OCI-LY3 (cell line): ENCODE data around the gene PCK2.

Experiments
- H2AFZ ChIP-seq: fragments of 200-600, 300-600 bp; shearing (Covaris generic); 2 replicates; pipeline ENCODE4 v1.6.0; 2014; ENCODE audit warnings: antibody characterized with exemption, low read depth, low read length
- H3K27ac ChIP-seq: fragments of 200-600, 300-600 bp; sonication (generic); 2 replicates; pipeline ENCODE4 v1.5.1; 2014; ENCODE audit warnings: mild to moderate bottlenecking, low read length, moderate library complexity, mixed read lengths
- H3K27me3 ChIP-seq: fragments of 200-600, 300-600 bp; sonication (generic); 2 replicates; pipeline ENCODE4 v1.6.1; 2014; ENCODE audit warnings: low read depth, low read length, mixed read lengths
- H3K36me3 ChIP-seq: fragments of 200-600, 300-600 bp; sonication (generic); replicated peaks from 2 replicates; pipeline ENCODE3; 2014; ENCODE audit warnings: low read depth, low read length, mixed read lengths
- H3K4me1 ChIP-seq: fragments of 300-600, 200-600 bp; sonication (generic); 2 replicates; pipeline ENCODE4 v1.6.1; 2014; ENCODE audit warnings: low read length, mixed read lengths
- H3K4me2 ChIP-seq: fragments of 200-600, 300-600 bp; sonication (generic); 2 replicates; pipeline ENCODE4 v1.6.1; 2014; ENCODE audit warnings: low read length, mixed read lengths
- H3K4me3 ChIP-seq: fragments of 300-600, 200-600 bp; sonication (generic); 2 replicates; pipeline ENCODE4 v1.5.1; 2014; ENCODE audit warnings: antibody characterized with exemption, mild to moderate bottlenecking, low read length, moderate library complexity
- H3K79me2 ChIP-seq: fragments of 300-600, 200-600 bp; shearing (Covaris generic); 2 replicates; pipeline ENCODE4 v1.6.1; 2014; ENCODE audit warnings: mild to moderate bottlenecking, low read length, mixed read lengths
- H3K9ac ChIP-seq: fragments of 300-600, 200-600 bp; shearing (Covaris generic); 2 replicates; pipeline ENCODE4 v1.6.0; 2014; ENCODE audit warnings: mild to moderate bottlenecking, low read length, moderate library complexity
- H3K9me3 ChIP-seq: fragments of 200-600, 300-600 bp; shearing (Covaris generic); 2 replicates; pipeline ENCODE4 v1.6.1; 2014; ENCODE audit warnings: low read length, mixed read lengths; ENCODE audit not compliant: insufficient read depth
- H4K20me1 ChIP-seq: fragments of 200-600, 300-600 bp; sonication (generic); 2 replicates; pipeline ENCODE4 v1.6.1; 2016; ENCODE audit warnings: low read length, mixed read lengths; ENCODE audit not compliant: insufficient read depth
- EZH2phosphoT487 ChIP-seq: fragments of 200-600 bp; shearing (Covaris generic); IDR thresholded peaks from 2 replicates; pipeline ENCODE4 v1.6.1; 2018; ENCODE audit warnings: antibody characterized with exemption, mixed run types, low read depth
- TF ChIP-seq, protein P1 (sequence below): fragments of 200-600, 300-600 bp; sonication (generic); IDR thresholded peaks from 2 replicates; pipeline ENCODE4 v1.5.1; 2014; ENCODE audit warnings: antibody characterized with exemption, low read length, low read depth

The PCK2 gene

DNA sequence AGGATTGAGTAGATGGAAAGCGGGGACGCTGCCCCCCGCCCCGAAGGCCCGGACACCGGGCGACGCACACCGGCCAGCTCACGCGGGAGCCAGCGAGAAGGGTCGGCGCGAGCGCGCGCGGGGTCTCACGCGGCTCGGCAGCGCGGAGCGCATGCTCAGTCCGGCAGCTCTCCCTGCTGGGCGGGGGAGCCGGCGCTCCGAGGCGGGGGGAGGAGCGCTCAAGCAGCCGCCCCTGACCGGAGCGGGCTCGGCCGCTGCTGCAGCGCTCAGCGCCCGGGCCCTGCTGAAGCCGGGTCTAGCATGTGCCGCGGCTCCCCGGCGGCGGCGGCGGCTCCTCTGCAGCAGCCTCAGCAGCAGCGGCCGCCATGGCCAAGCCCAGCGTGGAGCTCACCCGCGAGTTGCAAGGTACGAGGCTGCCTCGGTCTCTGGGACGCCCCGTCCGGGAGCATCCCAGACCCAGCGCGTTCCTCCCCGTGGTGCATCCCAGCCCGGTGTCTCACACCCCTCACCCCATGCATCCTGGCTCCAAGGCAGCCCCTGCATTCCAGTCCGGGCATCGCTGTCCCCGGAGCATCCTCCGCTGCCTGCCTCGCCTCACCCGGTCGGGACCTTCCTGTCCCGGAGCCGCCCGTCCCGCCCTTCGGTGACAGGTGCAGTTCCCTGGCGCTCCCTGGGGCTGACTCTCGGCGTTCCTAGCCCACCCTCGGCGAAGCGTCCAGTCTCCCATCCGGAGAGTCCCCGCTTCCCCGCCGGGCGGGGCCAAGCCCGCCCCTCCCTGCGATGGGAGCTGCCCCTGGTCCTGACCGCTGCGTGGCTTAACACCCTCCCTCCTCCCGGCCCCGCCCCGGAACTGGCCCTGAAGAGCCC is 42.1 kb upstream of the PCK2 start, which contains the start of gene CARMIL3:
Gene CARMIL3 (plus strand): TSS at position 221 of the 867 bp plus-strand sequence. CDS start 145 bp downstream, at position 366.
- no peaks in the 10 kb centered on the region for H3K79me2 ChIP-seq
- no peaks in the 10 kb centered on the region for H3K27me3 ChIP-seq
- H3K9ac ChIP-seq = peak within 1 kb of the TSS; percentile 96
- peak within 1 kb of the TSS; percentile 93 for H3K4me2 ChIP-seq
- no peaks in the 10 kb centered on the region for H3K9me3 ChIP-seq
- peaks cover 31% of the 10 kb centered on the region for H3K4me1 ChIP-seq
- H3K36me3 ChIP-seq = no peaks in the 10 kb centered on the region
- H4K20me1 ChIP-seq = peaks cover 5% of the 10 kb centered on the region; the same call in 1 of the 2 replicates
- H2AFZ ChIP-seq = peak within 1 kb of the TSS; percentile 89
- H3K4me3 ChIP-seq = peak within 1 kb of the TSS; percentile 91
- TF ChIP-seq EZH2phosphoT487 = no peak
- TF ChIP-seq, protein P1, sequence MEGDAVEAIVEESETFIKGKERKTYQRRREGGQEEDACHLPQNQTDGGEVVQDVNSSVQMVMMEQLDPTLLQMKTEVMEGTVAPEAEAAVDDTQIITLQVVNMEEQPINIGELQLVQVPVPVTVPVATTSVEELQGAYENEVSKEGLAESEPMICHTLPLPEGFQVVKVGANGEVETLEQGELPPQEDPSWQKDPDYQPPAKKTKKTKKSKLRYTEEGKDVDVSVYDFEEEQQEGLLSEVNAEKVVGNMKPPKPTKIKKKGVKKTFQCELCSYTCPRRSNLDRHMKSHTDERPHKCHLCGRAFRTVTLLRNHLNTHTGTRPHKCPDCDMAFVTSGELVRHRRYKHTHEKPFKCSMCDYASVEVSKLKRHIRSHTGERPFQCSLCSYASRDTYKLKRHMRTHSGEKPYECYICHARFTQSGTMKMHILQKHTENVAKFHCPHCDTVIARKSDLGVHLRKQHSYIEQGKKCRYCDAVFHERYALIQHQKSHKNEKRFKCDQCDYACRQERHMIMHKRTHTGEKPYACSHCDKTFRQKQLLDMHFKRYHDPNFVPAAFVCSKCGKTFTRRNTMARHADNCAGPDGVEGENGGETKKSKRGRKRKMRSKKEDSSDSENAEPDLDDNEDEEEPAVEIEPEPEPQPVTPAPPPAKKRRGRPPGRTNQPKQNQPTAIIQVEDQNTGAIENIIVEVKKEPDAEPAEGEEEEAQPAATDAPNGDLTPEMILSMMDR = no peak
- peak within 1 kb of the TSS; percentile 66 for H3K27ac ChIP-seq

DNA sequence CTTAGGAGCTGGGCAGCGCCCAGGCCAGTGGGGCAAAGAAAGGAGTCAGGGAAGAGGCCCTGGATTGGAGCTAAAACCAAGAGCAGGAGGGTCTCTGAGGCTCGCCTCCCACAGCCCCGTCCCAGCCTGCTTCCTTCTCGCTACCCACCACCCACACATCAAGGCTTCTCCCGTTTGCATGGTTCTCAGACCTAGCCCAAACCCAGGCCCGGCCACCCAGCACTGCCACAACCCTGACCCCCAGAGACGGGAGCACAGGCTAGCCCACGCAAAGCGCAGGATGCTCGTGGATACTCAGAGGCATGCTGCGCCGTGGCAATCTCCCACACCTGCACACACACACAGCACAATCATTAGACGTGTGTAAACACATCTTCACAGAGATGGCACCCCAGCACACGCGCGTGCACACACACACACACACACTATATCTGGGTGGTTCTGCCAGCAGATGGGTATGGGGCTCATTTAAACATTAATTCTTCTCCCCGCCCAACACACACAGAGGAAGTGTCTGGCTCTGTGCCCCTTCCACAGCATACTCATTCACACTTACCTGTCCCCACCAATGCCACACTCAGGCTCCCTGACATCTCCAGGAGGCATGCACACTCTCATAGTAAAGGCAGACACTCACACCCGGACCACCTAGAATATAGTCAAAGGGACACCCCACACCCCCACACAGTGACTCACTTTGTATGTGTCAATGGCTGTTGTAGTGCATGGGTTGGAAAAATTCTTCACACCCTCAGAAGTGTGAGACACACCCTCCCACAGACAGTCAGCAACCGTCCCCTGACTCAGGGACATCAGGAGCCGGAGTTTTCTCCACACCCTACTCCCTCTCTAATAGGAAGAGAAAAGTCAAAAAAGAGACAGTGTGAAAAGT is 41.2 kb upstream of the PCK2 start:
- Histone ChIP-seq H3K9me3 (no peaks in the 10 kb centered on the region), H3K4me2 (peak overlapping the region; percentile 93), H3K27ac (no peak overlapping the region), H3K4me3 (peak overlapping the region; percentile 91), H3K36me3 (no peaks in the 10 kb centered on the region), H4K20me1 (peaks cover 5% of the 10 kb centered on the region; the same call in 1 of the 2 replicates), H3K27me3 (no peaks in the 10 kb centered on the region), H3K9ac (peak overlapping the region; percentile 96; the same call in 1 of the 2 replicates), H3K79me2 (no peaks in the 10 kb centered on the region), H2AFZ (no peak overlapping the region), H3K4me1 (peaks cover 31% of the 10 kb centered on the region)
- no peak for TF ChIP-seq EZH2phosphoT487
- TF ChIP-seq, protein P1 = no peak

DNA sequence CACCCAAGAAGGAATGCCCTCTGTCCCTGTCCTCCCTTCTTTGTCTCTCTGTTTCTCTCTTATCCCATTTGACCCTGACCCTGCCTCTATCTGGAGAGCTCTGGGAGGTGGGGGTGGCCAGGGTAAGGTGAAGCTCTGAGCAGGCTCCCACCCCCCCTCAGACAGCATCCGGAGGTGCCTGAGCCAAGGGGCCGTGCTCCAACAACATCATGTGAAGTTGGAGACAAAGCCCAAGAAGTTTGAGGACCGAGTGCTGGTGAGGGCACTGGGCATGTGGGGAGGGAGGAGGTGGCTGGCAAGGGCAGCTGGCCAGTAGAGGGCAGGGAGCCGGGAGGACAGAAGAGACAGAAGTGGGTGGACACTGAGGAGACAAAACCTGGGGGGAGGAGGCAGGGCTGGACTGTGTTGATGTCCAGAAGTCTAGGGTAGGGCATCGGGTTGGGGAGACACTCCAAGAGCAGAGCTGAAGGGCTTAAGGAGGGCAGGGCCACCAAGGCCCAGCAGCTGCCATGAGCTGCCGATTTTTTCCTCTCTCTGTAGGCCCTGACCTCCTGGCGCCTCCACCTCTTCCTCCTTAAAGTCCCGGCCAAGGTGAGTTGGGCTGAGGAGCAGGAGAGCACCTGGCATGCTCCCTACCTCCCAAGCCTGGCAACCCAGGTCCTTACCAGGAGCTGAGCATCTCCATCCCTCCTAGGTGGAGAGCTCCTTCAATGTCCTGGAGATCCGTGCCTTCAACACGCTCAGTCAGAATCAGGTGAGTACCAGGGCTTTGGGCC is 40.4 kb upstream of the PCK2 start:
- H2AFZ ChIP-seq = no peak overlapping the region
- H3K27ac ChIP-seq = no peak overlapping the region
- peaks cover 28% of the 10 kb centered on the region for H3K4me1 ChIP-seq
- no peaks in the 10 kb centered on the region for H3K79me2 ChIP-seq
- H3K27me3 ChIP-seq = no peaks in the 10 kb centered on the region
- peaks cover 5% of the 10 kb centered on the region; the same call in 1 of the 2 replicates for H4K20me1 ChIP-seq
- H3K36me3 ChIP-seq = no peaks in the 10 kb centered on the region
- no peak overlapping the region for H3K4me3 ChIP-seq
- no peaks in the 10 kb centered on the region for H3K9me3 ChIP-seq
- no peak for TF ChIP-seq EZH2phosphoT487
- TF ChIP-seq, protein P1 = no peak
- H3K9ac ChIP-seq = no peak overlapping the region
- H3K4me2 ChIP-seq = no peak overlapping the region
